Activated T-cell treated with anti-CD3 and anti-CD28 coated beads, Interleukin-2, amount 50 U/mL, for 48 hours (primary cell): ENCODE results near the gene TBL1XR1.

Experiments
- DNase-seq, 2 experiments: peaks; one replicate each; pipeline ENCODE4 v3.0.0-alpha.2; 2020

Gene TBL1XR1

GRCh38 chr3:177106184-177106583 lies 91.1 kb downstream of the TBL1XR1 start:
- DNase-seq: no peak

DNA sequence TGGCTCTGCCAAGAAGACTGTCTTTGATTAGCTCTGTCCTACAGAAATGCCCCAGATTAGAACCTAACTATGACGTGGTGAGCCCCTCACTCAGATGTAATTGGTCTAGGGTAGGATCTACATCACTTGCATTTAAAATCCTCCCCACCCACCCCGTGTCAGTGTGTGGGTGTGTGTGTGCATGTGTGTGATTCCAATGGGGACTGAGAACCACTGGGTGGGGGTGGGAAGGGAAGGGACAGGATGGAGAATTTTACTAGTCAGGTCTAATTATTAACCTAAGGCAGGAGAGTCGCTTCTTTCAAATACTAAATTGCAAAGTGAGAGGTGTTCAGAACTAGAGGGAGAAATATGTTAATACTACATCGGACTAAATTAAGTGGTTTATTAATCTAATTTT lies 91.7 kb downstream of the TBL1XR1 start:
- no peak for DNase-seq

- no peak for DNase-seq
These were observed 92.8 kb downstream of the TBL1XR1 start for GRCh38 chr3:177104299-177104992.

- no peak for DNase-seq
These were observed 94.7 kb downstream of the TBL1XR1 start for GRCh38 chr3:177102553-177102952.

- no peak for DNase-seq
These were observed 98.7 kb downstream of the TBL1XR1 start for GRCh38 chr3:177098551-177098950.

DNA sequence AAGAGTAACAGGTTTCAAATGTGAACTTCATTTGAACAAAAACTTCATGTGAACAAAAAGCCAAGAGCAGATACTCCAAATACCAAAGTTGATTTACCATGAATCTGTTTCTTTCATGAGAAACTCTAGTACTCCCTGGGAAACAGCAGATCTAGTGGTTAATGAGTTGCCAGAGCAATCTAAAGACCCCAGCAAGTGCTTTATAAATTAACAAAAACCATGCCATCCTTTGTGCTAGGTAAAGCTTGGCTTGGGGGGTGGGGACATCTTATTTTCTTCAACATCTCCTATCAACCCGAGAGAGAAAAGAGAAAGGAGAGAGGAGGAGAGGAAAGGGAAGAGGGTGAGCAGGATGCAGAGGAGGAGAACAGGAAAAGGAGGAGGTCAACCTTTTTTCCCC lies 100.7 kb downstream of the TBL1XR1 start:
- DNase-seq: no peak

DNA sequence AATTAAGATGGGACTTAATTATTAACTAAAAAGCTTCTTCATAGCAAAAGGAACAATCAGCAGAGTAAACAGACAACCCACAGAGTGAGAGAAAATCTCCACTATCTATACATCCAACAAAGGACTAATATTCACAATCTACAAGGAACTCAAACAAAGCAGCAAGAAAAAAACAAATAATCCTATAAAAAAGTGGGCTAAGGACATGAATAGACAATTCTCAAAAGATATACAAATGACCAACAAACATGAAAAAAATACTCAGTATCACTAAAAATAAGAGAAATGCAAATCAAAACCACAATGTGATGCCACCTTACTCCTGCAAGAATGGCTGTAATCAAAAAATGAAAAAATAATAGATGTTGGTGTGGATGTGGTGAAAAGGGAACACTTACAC lies 103.3 kb downstream of the TBL1XR1 start:
- no peak for DNase-seq

- no peak for DNase-seq
These were observed 107.4 kb downstream of the TBL1XR1 start for GRCh38 chr3:177089901-177090300.

- DNase-seq: no peak
These were observed 108.2 kb downstream of the TBL1XR1 start for GRCh38 chr3:177089110-177089509.

- DNase-seq: no peak
These were observed 111.5 kb downstream of the TBL1XR1 start for GRCh38 chr3:177085794-177086193.

GRCh38 chr3:177084616-177085015 lies 112.7 kb downstream of the TBL1XR1 start:
- no peak for DNase-seq

DNA sequence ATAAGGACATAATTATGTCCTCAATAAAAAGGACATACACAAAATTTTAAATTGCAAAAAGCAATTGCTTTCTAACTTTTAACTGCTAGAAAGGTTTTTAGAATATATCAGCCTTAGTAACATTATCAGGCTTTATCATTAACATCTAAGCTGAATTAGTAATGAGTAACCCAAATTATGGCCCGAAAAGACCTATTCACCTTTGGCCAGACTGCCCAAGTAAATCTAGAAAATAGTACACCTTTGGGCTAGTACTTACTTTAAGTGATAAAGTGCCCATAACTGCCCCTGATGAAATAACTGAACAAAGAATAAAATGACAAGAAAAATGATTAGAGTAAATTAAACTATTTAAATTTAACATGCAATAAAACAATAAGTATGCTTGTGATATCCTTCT lies 117.2 kb downstream of the TBL1XR1 start:
- DNase-seq: no peak

- DNase-seq: no peak
These were observed 117.6 kb downstream of the TBL1XR1 start for GRCh38 chr3:177079684-177080083.

DNA sequence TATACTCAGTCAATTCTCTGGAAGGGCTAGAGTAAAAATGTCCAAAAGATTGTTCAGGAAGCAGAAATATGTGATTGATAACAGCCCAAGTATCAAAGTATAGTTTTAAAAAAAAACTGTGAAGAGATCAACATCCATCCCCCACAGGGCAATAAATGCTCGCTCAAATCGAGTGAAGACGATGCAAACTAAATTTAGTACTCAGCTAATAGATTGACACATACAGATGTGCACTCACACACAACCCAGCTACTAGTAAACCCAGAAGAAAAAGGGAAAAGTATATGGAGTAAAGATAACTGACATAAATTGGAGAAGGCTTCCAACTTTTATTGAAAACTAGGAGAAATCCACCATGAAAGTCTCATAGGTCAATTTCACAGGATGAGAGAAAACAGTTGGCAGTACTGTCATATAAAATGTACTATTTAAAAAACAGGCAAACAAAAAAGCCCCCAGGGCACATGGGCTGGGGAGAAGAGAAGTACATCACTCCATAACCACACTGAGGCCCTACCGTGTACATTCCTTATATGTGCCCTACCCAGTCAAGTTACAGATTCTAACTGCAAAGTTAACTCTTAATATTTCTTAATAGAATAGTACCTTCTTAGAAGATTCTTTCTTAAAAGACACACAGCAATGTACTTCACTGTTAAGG lies 125.7 kb downstream of the TBL1XR1 start:
- no peak for DNase-seq

DNA sequence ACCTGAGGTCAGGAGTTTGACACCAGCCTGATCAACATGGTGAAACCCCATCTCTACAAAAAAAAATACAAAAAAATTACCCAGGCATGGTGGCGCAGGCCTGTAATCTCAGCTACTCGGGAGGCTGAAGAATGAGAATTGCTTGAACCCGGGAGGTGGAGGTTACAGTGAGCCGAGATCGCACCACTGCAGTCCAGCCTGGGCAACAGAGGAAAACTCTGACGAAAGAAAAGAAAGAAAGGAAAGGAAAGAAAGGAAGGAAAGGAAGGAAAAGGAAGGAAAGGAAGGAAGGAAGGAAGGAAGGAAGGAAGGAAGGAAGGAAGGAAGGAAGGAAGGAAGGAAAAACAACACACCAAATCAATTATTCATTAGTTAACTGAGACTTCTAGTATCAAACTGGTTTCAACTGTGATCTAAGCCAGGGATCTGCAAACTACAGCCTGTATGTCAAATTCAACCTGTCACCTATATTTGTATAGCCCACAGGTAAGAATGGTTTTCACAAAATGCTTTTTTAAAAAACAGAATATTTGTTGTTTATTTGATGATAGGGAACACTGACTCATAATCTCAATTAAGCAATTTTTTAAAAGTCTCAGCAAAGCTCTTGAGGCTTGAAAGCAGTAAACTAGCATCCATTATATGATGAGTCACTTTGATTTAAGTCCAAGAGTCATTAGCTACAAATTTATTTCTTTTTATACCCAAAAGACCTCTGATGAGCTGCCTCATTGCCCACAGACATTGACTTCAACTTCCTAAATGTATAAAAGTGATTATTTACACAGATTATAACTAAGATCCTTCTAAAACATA lies 127.6 kb downstream of the TBL1XR1 start:
- no peak for DNase-seq

GRCh38 chr3:177068967-177069366 lies 128.3 kb downstream of the TBL1XR1 start:
- DNase-seq: no peak

GRCh38 chr3:177066068-177066467 lies 131.2 kb downstream of the TBL1XR1 start:
- DNase-seq: no peak

DNA sequence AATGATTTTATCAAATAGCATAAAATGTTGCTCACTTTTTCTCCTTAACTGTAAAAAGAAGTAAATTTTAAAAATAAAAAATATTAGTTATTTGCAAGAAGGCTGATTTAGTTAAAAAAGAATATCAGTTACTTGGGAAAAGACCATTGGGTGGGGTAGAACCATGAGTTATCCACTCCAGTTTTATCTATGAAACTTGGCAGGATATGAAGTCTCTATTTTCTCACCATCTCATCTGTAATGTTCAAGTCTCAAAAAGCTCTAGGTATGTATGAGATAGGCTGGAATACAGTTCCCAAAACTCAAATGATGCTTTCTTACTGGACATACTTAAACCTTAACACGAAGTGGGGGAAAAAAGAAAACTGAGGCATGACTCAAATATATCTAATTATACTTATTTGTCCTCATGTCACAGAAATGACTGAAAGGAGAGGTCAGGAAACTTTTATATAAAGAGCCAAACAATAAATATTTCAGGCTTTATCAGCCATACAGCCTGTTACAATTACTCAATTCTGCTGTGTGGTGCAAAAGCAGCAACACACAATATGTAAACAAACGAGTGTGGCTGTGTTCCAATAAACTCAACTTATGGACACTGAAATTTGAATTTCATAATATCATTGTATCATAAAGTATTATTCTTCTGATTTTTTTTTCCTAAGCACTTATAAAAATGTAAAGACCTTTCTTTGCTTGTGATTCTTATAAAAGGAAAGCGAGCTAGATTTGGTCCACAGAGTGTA lies 131.8 kb downstream of the TBL1XR1 start:
- DNase-seq: no peak

DNA sequence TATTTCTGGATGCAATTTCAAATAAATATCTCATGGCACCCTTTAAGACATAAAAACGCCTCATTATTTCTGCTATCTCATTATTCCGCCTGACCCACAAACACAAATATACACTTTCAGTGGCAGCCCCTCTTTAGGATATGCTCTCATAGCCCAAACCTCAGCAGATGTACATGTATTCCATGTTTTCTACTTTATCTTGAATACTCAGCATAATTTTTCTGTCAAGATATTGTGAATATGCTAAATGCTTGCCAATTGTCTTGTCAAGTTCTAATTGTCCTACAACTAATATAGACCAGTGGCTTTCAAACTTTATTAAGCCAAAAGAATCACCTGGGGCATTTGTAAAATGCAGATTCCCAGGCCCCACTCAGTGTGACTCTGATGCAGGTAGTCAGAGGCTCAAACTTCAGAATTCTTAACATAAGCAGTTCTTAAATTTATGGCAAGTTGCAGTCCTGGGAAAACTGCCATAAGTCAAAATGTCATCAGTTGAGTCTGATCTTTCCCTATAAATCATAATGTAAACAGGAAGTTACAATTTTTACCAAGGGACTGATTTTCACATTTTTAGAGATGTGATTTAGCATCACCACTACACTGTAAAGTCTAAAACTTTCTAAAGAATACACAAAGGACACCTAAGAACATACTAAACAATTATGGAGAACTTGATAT lies 135.1 kb downstream of the TBL1XR1 start:
- no peak for DNase-seq

- no peak for DNase-seq
These were observed 135.9 kb downstream of the TBL1XR1 start for GRCh38 chr3:177061369-177061768.

GRCh38 chr3:177060492-177060891 lies 136.8 kb downstream of the TBL1XR1 start:
- DNase-seq: no peak

DNA sequence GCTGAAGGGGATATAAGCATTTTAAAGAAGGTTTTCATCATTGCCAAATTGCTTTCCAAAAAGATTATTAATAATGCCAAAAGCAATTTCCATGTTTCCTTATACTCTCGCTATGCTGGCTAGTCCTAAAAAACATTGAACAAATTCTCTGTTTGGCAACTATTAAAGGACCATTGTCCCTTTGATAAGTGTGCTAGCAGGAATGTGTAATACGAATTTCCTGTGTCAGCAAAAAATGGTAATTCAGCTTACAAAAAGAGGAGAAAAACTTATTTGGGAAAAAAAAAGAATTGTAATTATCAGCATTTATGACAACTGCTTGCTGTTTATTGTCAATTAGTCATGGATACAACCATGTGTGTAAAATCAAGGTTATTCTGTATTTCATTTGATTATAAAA lies 138.6 kb downstream of the TBL1XR1 start:
- DNase-seq: no peak

- peak; percentile 51 to 62 for DNase-seq
These were observed 139.5 kb downstream of the TBL1XR1 start for GRCh38 chr3:177057768-177058167.
